ENCODE measurements around the gene AGXT2. TPM values are rescaled to one million over a fixed set of nuclear protein-coding genes. Genes with fewer than 3 reads are reported as not detected.

Gene AGXT2
- total and polyA plus RNA-seq, 2 of the 13 experiments (the other 11 are each of a cell fraction or from before 2014, with no cell fraction given): 0.04 to 0.13 TPM

DNA sequence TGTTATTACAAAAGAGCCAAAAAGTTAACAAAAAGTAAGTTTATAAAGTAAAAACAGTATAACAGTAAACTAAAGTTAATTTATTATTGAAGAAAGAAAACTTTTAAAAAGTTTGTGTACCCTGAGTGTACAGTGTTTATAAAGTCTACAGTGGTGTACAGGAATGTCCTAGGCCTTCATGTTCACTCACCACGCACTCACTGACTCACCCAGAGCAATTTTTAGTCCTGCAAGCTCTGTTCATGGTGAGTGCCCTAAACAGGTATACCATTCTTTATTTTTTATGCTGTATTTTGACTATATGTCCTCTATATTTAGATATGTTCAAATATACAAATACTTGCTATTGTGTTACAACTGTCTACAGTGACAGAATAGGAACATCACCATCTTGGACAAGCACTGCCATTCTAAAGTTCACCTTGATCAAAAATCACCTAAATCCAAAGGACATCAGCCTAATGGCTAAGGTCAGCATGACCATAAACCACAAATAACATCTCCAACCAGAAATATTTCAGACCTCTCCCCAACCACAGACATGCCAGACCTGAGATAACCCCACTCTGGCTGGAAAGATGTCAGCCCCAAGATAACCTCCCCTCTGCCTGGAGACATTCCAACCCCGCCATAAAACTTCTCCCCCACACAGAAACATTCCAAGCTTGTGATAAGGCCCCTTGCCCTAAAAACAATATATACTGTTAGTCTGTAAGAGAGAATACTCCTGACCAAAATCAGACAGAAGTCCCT, 56.1 kb downstream of the AGXT2 start:
- H3K4me3 ChIP-seq (replicated peaks in 1 of 3; ENCODE audit: insufficient read depth in 1 of 3, low read depth in 2 of 3, low read length in 3 of 3): no peak overlapping the region
- no peak for FAIRE-seq
- H3K79me2 ChIP-seq (ENCODE audit: insufficient read depth, low read length): no peaks in the 10 kb centered on the region
- no TSS peak for BruUV-seq (replicated peaks)
- H3K9me3 ChIP-seq (ENCODE audit: low read length): peaks cover 7% of the 10 kb centered on the region; the same call in 1 of the 2 replicates
- H2AFZ ChIP-seq (ENCODE audit: low read length): no peak overlapping the region
- ChIA-PET POLR2A (no interaction called here), CTCF (ENCODE audit: low intra/inter-chr PET ratio, low total read pairs) (no interaction called here)
- no peaks in the 10 kb centered on the region for H4K20me1 ChIP-seq (ENCODE audit: insufficient read depth, low read length)
- H3K4me2 ChIP-seq (ENCODE audit: low read depth, low read length): no peak overlapping the region
- WGBS (ENCODE audit: low lambda C conversion rate): 38% methylated on average over 2 of the region's 2 CpGs
- intact Hi-C loops (cut with micrococcal nuclease; ENCODE audit: unreplicated experiment): no loop called here
- in situ Hi-C loops (cut with HindIII; ENCODE audit: extremely low pct_ligation_motif_present, low pct_unique_long_range_greater_than_20kb): no loop called here
- no peaks in the 10 kb centered on the region for H3K36me3 ChIP-seq (replicated peaks in 1 of 2; ENCODE audit: control insufficient read depth in 1 of 2, insufficient read depth in 2 of 2, low read length in 2 of 2)
- no peaks in the 10 kb centered on the region for H3K4me1 ChIP-seq (ENCODE audit: insufficient read depth, low read length)
- no peak overlapping the region for H3K9ac ChIP-seq (ENCODE audit: insufficient read depth, low read depth, low read length)
- H3K27me3 ChIP-seq (ENCODE audit: control insufficient read depth in 1 of 2, insufficient read depth in 2 of 2, low read length in 2 of 2): no peaks in the 10 kb centered on the region
- DNase-seq (ENCODE audit: low spot score): no peak
- no peak for ATAC-seq
- H3K27ac ChIP-seq (ENCODE audit: extremely low read length, insufficient read depth, low read length): no peak overlapping the region
- TF ChIP-seq, protein P1, sequence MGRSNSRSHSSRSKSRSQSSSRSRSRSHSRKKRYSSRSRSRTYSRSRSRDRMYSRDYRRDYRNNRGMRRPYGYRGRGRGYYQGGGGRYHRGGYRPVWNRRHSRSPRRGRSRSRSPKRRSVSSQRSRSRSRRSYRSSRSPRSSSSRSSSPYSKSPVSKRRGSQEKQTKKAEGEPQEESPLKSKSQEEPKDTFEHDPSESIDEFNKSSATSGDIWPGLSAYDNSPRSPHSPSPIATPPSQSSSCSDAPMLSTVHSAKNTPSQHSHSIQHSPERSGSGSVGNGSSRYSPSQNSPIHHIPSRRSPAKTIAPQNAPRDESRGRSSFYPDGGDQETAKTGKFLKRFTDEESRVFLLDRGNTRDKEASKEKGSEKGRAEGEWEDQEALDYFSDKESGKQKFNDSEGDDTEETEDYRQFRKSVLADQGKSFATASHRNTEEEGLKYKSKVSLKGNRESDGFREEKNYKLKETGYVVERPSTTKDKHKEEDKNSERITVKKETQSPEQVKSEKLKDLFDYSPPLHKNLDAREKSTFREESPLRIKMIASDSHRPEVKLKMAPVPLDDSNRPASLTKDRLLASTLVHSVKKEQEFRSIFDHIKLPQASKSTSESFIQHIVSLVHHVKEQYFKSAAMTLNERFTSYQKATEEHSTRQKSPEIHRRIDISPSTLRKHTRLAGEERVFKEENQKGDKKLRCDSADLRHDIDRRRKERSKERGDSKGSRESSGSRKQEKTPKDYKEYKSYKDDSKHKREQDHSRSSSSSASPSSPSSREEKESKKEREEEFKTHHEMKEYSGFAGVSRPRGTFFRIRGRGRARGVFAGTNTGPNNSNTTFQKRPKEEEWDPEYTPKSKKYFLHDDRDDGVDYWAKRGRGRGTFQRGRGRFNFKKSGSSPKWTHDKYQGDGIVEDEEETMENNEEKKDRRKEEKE (IDR thresholded peaks at IDR 0.05): no peak
- TF ChIP-seq ZNF549 (CRISPR knock-in tag; IDR thresholded peaks at IDR 0.05) (no peak), ZNF292 (CRISPR knock-in tag; IDR thresholded peaks at IDR 0.05; ENCODE audit: borderline replicate concordance, low read depth) (no peak), ZNF724P (CRISPR knock-in tag; IDR thresholded peaks at IDR 0.05; ENCODE audit: borderline replicate concordance) (no peak), ZNF530 (CRISPR knock-in tag; IDR thresholded peaks at IDR 0.05; ENCODE audit: low read depth) (no peak)
- TF ChIP-seq, protein P2, sequence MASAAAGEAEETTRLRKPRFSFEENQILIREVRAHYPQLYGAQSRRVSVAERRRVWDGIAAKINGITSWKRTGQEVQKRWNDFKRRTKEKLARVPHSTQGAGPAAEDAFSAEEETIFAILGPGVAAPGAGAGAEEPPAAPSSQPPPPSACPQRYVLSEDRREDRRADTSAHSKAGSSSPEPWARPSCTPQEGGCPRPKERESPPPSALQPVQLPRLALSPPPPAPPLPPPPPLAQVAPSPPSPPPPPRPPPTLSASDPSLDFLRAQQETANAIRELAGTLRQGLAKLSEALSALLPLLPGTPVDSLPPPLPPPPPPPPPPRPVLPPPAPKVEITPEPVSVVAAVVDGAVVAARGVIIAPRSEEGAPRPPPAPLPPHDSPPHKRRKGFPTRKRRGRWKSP (CRISPR knock-in tag; IDR thresholded peaks at IDR 0.05): no peak
- TF ChIP-seq, protein P3, sequence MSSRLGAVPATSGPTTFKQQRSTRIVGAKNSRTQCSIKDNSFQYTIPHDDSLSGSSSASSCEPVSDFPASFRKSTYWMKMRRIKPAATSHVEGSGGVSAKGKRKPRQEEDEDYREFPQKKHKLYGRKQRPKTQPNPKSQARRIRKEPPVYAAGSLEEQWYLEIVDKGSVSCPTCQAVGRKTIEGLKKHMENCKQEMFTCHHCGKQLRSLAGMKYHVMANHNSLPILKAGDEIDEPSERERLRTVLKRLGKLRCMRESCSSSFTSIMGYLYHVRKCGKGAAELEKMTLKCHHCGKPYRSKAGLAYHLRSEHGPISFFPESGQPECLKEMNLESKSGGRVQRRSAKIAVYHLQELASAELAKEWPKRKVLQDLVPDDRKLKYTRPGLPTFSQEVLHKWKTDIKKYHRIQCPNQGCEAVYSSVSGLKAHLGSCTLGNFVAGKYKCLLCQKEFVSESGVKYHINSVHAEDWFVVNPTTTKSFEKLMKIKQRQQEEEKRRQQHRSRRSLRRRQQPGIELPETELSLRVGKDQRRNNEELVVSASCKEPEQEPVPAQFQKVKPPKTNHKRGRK (CRISPR knock-in tag; IDR thresholded peaks at IDR 0.05): no peak
- TF ChIP-seq, protein P4, sequence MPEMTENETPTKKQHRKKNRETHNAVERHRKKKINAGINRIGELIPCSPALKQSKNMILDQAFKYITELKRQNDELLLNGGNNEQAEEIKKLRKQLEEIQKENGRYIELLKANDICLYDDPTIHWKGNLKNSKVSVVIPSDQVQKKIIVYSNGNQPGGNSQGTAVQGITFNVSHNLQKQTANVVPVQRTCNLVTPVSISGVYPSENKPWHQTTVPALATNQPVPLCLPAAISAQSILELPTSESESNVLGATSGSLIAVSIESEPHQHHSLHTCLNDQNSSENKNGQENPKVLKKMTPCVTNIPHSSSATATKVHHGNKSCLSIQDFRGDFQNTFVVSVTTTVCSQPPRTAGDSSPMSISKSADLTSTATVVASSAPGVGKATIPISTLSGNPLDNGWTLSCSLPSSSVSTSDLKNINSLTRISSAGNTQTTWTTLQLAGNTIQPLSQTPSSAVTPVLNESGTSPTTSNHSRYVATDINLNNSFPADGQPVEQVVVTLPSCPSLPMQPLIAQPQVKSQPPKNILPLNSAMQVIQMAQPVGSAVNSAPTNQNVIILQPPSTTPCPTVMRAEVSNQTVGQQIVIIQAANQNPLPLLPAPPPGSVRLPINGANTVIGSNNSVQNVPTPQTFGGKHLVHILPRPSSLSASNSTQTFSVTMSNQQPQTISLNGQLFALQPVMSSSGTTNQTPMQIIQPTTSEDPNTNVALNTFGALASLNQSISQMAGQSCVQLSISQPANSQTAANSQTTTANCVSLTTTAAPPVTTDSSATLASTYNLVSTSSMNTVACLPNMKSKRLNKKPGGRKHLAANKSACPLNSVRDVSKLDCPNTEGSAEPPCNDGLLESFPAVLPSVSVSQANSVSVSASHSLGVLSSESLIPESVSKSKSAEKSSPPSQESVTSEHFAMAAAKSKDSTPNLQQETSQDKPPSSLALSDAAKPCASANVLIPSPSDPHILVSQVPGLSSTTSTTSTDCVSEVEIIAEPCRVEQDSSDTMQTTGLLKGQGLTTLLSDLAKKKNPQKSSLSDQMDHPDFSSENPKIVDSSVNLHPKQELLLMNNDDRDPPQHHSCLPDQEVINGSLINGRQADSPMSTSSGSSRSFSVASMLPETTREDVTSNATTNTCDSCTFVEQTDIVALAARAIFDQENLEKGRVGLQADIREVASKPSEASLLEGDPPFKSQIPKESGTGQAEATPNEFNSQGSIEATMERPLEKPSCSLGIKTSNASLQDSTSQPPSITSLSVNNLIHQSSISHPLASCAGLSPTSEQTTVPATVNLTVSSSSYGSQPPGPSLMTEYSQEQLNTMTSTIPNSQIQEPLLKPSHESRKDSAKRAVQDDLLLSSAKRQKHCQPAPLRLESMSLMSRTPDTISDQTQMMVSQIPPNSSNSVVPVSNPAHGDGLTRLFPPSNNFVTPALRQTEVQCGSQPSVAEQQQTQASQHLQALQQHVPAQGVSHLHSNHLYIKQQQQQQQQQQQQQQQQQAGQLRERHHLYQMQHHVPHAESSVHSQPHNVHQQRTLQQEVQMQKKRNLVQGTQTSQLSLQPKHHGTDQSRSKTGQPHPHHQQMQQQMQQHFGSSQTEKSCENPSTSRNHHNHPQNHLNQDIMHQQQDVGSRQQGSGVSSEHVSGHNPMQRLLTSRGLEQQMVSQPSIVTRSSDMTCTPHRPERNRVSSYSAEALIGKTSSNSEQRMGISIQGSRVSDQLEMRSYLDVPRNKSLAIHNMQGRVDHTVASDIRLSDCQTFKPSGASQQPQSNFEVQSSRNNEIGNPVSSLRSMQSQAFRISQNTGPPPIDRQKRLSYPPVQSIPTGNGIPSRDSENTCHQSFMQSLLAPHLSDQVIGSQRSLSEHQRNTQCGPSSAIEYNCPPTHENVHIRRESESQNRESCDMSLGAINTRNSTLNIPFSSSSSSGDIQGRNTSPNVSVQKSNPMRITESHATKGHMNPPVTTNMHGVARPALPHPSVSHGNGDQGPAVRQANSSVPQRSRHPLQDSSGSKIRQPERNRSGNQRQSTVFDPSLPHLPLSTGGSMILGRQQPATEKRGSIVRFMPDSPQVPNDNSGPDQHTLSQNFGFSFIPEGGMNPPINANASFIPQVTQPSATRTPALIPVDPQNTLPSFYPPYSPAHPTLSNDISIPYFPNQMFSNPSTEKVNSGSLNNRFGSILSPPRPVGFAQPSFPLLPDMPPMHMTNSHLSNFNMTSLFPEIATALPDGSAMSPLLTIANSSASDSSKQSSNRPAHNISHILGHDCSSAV (CRISPR knock-in tag; IDR thresholded peaks at IDR 0.05; ENCODE audit: borderline replicate concordance): no peak
